B cell (primary cell): ENCODE data around the gene DNAJB8. TPM values are rescaled to one million over a fixed set of nuclear protein-coding genes. Genes with fewer than 3 reads are reported as not detected.

Source experiments
- ATAC-seq: fragments of 200-7000 bp; cut with Tn5 transposase; one replicate; pipeline ENCODE4 v1.10.0; 2021; ENCODE audit warnings: low read depth, mild to moderate bottlenecking, moderate number of reproducible peaks, moderate library complexity
- CTCF ChIA-PET: fragments of 350-600 bp; sonication (Branson Sonifier 250); formaldehyde crosslinking; loops from one replicate; lab custom pipeline; 2021; ENCODE audit warnings: antibody characterized with exemption, inconsistent platforms; lab: Charles Lee
- POLR2A ChIA-PET: fragments of 350-600 bp; sonication (Branson Sonifier 250); formaldehyde crosslinking; loops from one replicate; lab custom pipeline; 2021; ENCODE audit warnings: antibody characterized with exemption; lab: Charles Lee
- DNase-seq: peaks from one replicate; pipeline ENCODE4 v3.0.0; 2013
- H2AFZ ChIP-seq: 2 replicates; pipeline ENCODE4 v1.6.1; 2012; ENCODE audit warnings: mild to moderate bottlenecking, low read depth, low read length; ENCODE audit not compliant: insufficient read depth, poor library complexity, severe bottlenecking
- H3K27ac ChIP-seq, 2 donors: 1 replicate in 1 of 2; 2 replicates in 1 of 2; pipeline ENCODE4 v1.5.1; 2012 to 2013; ENCODE audit warnings: low read length in 2 of 2, mild to moderate bottlenecking in 2 of 2, moderate library complexity in 1 of 2
- H3K27me3 ChIP-seq, 4 experiments: fragments of 200-600 bp in 1 of 4; sonication (generic) in 1 of 4; replicated peaks in 1 of 4; 1 replicate in 2 of 4; 2 replicates in 2 of 4; pipeline versions ENCODE4 v1.6.1 to v1.7.0; 2013 to 2016; ENCODE audit warnings: low read length in 3 of 4, mild to moderate bottlenecking in 2 of 4, mixed read lengths in 1 of 4, moderate library complexity in 1 of 4; ENCODE audit not compliant: insufficient read depth in 4 of 4, control insufficient read depth in 3 of 4; ENCODE audit errors: control extremely low read depth in 1 of 4
- H3K36me3 ChIP-seq, 2 experiments: replicated peaks in 1 of 2; 1 replicate in 1 of 2; 2 replicates in 1 of 2; pipeline versions ENCODE4 v1.6.1 to v1.7.1; 2013; ENCODE audit warnings: low read length in 1 of 2; ENCODE audit not compliant: insufficient read depth in 2 of 2, control insufficient read depth in 1 of 2; ENCODE audit errors: control extremely low read depth in 1 of 2, extremely low read depth in 1 of 2
- H3K4me1 ChIP-seq, 2 donors: fragments of 200-600 bp in 1 of 2; sonication (generic) in 1 of 2; 1 replicate in 1 of 2; 2 replicates in 1 of 2; pipeline versions ENCODE4 v1.5.1 to v1.6.1; 2013 to 2017; ENCODE audit warnings: low read length in 2 of 2; ENCODE audit not compliant: control insufficient read depth in 2 of 2, insufficient read depth in 2 of 2
- H3K4me2 ChIP-seq: replicated peaks from 2 replicates; pipeline ENCODE3; 2012; ENCODE audit warnings: mild to moderate bottlenecking, low read depth, low read length; ENCODE audit not compliant: poor library complexity, severe bottlenecking
- H3K4me3 ChIP-seq, 5 experiments: fragments of 200-600 bp in 1 of 5; sonication (generic) in 1 of 5; 1 replicate in 3 of 5; 2 replicates in 2 of 5; pipeline versions ENCODE4 v1.5.1 to v1.7.0; 2011 to 2016; ENCODE audit warnings: low read length in 4 of 5, mild to moderate bottlenecking in 4 of 5, low read depth in 2 of 5, control low read depth in 1 of 5, moderate library complexity in 1 of 5; ENCODE audit not compliant: insufficient read depth in 1 of 5; ENCODE audit errors: control extremely low read depth in 1 of 5, extremely low read depth in 1 of 5
- H3K79me2 ChIP-seq: fragments of 200-600 bp; sonication (generic); one replicate; pipeline ENCODE4 v1.6.0; 2016; ENCODE audit warnings: low read length; ENCODE audit not compliant: control insufficient read depth, insufficient read depth
- H3K9ac ChIP-seq: fragments of 200-600 bp; sonication (generic); 2 replicates; pipeline ENCODE4 v1.6.1; 2017; ENCODE audit warnings: mild to moderate bottlenecking, low read length, moderate library complexity
- H3K9me3 ChIP-seq, 3 donors: one replicate each; pipeline versions ENCODE4 v1.6.1 to v1.7.1; 2013; ENCODE audit warnings: low read length in 2 of 3; ENCODE audit not compliant: control insufficient read depth in 2 of 3, insufficient read depth in 1 of 3; ENCODE audit errors: control extremely low read depth in 1 of 3
- H4K20me1 ChIP-seq: 2 replicates; pipeline ENCODE4 v1.6.0; 2012; ENCODE audit warnings: mild to moderate bottlenecking, low read length; ENCODE audit not compliant: insufficient read depth, control insufficient read depth, poor library complexity, severe bottlenecking
- H3K27ac Mint-ChIP-seq: one replicate; pipeline ENCODE4 v1.8.0; 2021; ENCODE audit warnings: mixed read lengths
- H3K27me3 Mint-ChIP-seq: one replicate; pipeline ENCODE4 v1.8.0; 2021; ENCODE audit warnings: mixed read lengths
- H3K4me1 Mint-ChIP-seq: one replicate; pipeline ENCODE4 v1.8.0; 2021; ENCODE audit warnings: mixed read lengths
- H3K4me3 Mint-ChIP-seq: one replicate; pipeline ENCODE4 v1.8.0; 2021; ENCODE audit warnings: mixed read lengths
- H3K9me3 Mint-ChIP-seq: one replicate; pipeline ENCODE4 v1.8.0; 2022; ENCODE audit warnings: mixed read lengths; ENCODE audit not compliant: insufficient read depth
- CTCF ChIP-seq: fragments of 200-600 bp; IDR thresholded peaks from one replicate; pipeline ENCODE4 v1.8.0; 2022; ENCODE audit warnings: antibody characterized with exemption, mild to moderate bottlenecking
- EZH2 ChIP-seq: IDR thresholded peaks from 2 replicates; pipeline ENCODE4 v1.6.1; 2012; ENCODE audit warnings: borderline replicate concordance, low read depth, mild to moderate bottlenecking, moderate library complexity, low read length; ENCODE audit not compliant: insufficient read depth, poor library complexity, severe bottlenecking
- WGBS: methylation state at CpG from one replicate; pipeline ENCODE4 v1.1.5; 2013; ENCODE audit warnings: missing lambda C conversion rate; ENCODE audit not compliant: insufficient coverage; 5-methylcytosine and 5-hydroxymethylcytosine counted together
- intact Hi-C: fragments of 100-400 bp; cut with micrococcal nuclease; formaldehyde crosslinking; loops from one replicate; pipeline ENCODE4 v1.10.0; 2022
- polyA plus RNA-seq: library from polyadenylated mRNA; depleted of rRNA; stranded (reverse); fragments of >200 nt; gene quantifications from 2 replicates; pipeline ENCODE4 v1.2.3, GENCODE V29; 2012
- total RNA-seq, 2 donors: library from RNA; stranded (reverse); fragments of 120-200 nt in 1 of 2; gene quantifications; 1 replicate in 1 of 2; 2 replicates in 1 of 2; pipeline versions ENCODE4 v1.2.3 to v1.2.4, GENCODE V29; 2013 to 2022

The DNAJB8 gene
- total and polyA plus RNA-seq, 2 donors (not counting 1 experiment from before 2014, with no cell fraction given): not detected

GRCh38 chr3:128416578-128417211, 50.0 kb downstream of the DNAJB8 start:
- no peak for TF ChIP-seq EZH2
- no peak for TF ChIP-seq CTCF
- DNase-seq (no peak), ATAC-seq (no peak)
- Histone ChIP-seq H4K20me1 (no peaks in the 10 kb centered on the region), H3K27me3 (no peaks in the 10 kb centered on the region), H3K4me2 (no peak overlapping the region), H3K27ac (no peak overlapping the region), H3K36me3 (no peaks in the 10 kb centered on the region), H3K9ac (no peak overlapping the region), H2AFZ (no peak overlapping the region), H3K4me1 (no peaks in the 10 kb centered on the region), H3K4me3 (no peak overlapping the region), H3K79me2 (no peaks in the 10 kb centered on the region), H3K9me3 (peaks cover 0 to 9% (median 0%) of the 10 kb centered on the region in 3 donors)
- no peak overlapping the region for H3K4me3 Mint-ChIP-seq
- POLR2A ChIA-PET: interaction anchor here (0.5 kb wide), 1 partner anchor 837 kb away, joined by 6 read pairs; no protein-coding TSS in a partner anchor
- no peaks in the 10 kb centered on the region for H3K4me1 Mint-ChIP-seq
- intact Hi-C loops: no loop called here
- H3K27ac Mint-ChIP-seq: no peak overlapping the region
- 93% methylated on average over 12 of the region's 12 CpGs for WGBS
- H3K9me3 Mint-ChIP-seq: no peaks in the 10 kb centered on the region
- CTCF ChIA-PET: no interaction called here
- H3K27me3 Mint-ChIP-seq: no peaks in the 10 kb centered on the region

DNA sequence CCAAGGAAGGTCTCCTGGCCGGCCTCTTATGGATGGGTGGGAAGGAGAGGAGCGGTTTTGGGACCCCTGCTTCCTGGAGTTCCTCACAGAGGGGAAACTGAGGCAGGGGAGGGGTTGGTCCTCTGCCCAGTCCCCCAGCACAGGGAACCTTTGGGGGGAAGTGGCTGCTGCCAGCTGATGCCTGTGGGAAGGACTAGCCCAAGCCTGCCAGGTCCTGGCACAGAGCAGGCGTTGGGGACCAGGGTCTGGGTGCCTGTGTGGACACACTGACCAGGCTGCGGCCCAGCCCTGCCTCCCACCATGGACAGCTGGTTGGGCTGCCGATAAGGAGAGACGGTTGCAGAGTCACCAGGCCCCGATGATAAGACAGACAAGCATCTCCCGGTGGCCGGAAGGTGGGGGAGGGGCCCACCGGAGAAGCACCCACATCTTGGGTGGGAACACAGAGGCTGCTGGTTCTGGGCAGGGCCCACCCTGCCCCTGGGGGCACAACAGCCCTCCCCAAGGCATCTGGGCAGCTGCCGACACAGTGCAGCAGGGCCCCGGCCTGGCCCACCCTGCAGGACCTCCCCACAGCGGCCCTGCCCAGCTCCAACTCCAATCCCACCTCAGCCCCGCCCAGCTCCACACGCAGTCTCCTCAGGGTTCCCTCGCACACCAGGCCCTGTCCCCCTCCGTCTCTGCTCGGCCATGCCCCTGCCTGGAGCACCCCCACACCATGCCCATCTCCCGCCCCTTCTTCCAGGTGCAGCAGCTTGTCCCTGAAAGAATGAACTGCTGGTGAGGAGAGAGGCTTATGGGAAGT, 50.7 kb downstream of the DNAJB8 start:
- intact Hi-C loops: no loop called here
- Histone ChIP-seq H3K9me3 (peaks cover 0 to 9% (median 0%) of the 10 kb centered on the region in 3 donors), H3K36me3 (no peaks in the 10 kb centered on the region), H3K27me3 (no peaks in the 10 kb centered on the region), H2AFZ (no peak overlapping the region), H3K4me2 (no peak overlapping the region), H3K4me1 (no peaks in the 10 kb centered on the region), H3K27ac (no peak overlapping the region), H3K4me3 (no peak overlapping the region), H3K9ac (no peak overlapping the region), H4K20me1 (no peaks in the 10 kb centered on the region), H3K79me2 (no peaks in the 10 kb centered on the region)
- no peak overlapping the region for H3K27ac Mint-ChIP-seq
- no peaks in the 10 kb centered on the region for H3K4me1 Mint-ChIP-seq
- 90% methylated on average over 18 of the region's 19 CpGs for WGBS
- no peaks in the 10 kb centered on the region for H3K27me3 Mint-ChIP-seq
- no peak for TF ChIP-seq CTCF
- no peak for TF ChIP-seq EZH2
- ChIA-PET CTCF (no interaction called here), POLR2A (no interaction called here)
- DNase-seq: no peak
- H3K4me3 Mint-ChIP-seq: no peak overlapping the region
- no peak for ATAC-seq
- no peaks in the 10 kb centered on the region for H3K9me3 Mint-ChIP-seq
